ENCODE results near the gene CHD2.

CHD2 gene

GRCh38 chr15:93007994-93008393, 107.9 kb downstream of the CHD2 start:
- no peak overlapping the region for H3K4me3 ChIP-seq (ENCODE audit: low read depth, low read length)
- DNase-seq (ENCODE audit: low read depth), result no peak
- TF ChIP-seq, protein P1, sequence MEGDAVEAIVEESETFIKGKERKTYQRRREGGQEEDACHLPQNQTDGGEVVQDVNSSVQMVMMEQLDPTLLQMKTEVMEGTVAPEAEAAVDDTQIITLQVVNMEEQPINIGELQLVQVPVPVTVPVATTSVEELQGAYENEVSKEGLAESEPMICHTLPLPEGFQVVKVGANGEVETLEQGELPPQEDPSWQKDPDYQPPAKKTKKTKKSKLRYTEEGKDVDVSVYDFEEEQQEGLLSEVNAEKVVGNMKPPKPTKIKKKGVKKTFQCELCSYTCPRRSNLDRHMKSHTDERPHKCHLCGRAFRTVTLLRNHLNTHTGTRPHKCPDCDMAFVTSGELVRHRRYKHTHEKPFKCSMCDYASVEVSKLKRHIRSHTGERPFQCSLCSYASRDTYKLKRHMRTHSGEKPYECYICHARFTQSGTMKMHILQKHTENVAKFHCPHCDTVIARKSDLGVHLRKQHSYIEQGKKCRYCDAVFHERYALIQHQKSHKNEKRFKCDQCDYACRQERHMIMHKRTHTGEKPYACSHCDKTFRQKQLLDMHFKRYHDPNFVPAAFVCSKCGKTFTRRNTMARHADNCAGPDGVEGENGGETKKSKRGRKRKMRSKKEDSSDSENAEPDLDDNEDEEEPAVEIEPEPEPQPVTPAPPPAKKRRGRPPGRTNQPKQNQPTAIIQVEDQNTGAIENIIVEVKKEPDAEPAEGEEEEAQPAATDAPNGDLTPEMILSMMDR (conservative IDR thresholded peaks at IDR 0.05; ENCODE audit: low read depth, low read length), result no peak

DNA sequence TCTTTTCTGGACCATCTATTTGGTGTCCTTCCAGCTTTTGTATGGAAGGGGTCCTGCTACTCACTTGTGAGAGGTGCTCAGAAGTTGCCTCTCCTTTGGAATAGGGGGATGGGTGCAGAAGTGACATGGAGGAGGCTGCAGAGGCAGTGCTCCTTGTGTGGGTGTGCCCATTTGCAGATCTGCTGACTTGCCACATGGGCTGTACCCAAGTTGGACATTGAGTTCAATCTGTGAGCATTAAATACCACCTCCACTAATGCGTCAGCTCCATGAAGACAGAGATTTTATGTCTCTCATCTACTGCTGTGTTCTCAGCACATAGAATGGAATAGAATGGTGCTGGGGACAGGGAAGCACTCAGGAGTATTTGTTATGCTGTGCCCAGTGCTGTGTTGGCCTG, 112.7 kb downstream of the CHD2 start:
- TF ChIP-seq, protein P1 (conservative IDR thresholded peaks at IDR 0.05; ENCODE audit: low read depth, low read length), result no peak
- H3K4me3 ChIP-seq (ENCODE audit: low read depth, low read length), result no peak overlapping the region
- no peak for DNase-seq (ENCODE audit: low read depth)

DNA sequence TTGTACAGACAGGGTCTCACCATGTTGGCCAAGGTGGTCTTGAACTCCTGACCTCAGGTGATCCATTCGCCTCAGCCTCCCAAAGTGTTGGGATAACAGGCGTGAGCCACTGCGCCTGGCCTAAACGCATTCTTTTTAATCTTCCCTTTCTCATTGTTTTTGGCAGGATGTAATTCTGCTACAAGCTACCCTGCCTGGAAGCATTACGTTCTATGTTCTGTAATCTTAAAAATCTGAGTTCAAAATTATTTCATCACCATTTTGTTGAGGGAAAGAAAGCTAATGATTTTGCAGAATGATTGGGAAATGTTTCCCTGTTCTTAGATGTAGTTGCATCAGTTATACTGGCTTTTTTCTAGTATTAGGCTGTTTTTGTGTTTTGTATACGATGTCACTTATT, 117.4 kb downstream of the CHD2 start:
- TF ChIP-seq, protein P1 (conservative IDR thresholded peaks at IDR 0.05; ENCODE audit: low read depth, low read length), result no peak
- no peak overlapping the region for H3K4me3 ChIP-seq (ENCODE audit: low read depth, low read length)
- DNase-seq (ENCODE audit: low read depth), result peak; percentile 36

- peak; percentile 41 for DNase-seq (ENCODE audit: low read depth)
- TF ChIP-seq, protein P1 (conservative IDR thresholded peaks at IDR 0.05; ENCODE audit: low read depth, low read length), result peak; percentile 57
- no peak overlapping the region for H3K4me3 ChIP-seq (ENCODE audit: low read depth, low read length)
Observed at GRCh38 chr15:93018574-93018973, 118.5 kb downstream of the CHD2 start.

GRCh38 chr15:93019090-93019489, 119.0 kb downstream of the CHD2 start:
- no peak overlapping the region for H3K4me3 ChIP-seq (ENCODE audit: low read depth, low read length)
- no peak for DNase-seq (ENCODE audit: low read depth)
- TF ChIP-seq, protein P1 (conservative IDR thresholded peaks at IDR 0.05; ENCODE audit: low read depth, low read length), result no peak

DNA sequence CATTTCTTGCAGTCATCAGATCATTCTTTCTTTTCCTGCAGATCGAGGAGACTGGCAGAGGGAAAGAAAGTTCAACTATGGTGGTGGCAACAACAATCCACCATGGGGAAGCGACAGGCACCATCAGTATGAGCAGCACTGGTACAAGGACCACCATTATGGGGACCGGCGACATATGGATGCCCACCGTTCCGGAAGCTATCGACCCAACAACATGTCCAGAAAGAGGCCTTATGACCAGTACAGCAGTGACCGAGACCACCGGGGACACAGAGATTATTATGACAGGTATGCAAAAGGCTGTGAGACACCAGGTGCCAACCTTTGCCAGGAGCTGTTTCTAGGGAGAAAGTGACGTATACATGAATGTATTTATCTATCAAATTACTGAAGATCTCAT, 119.8 kb downstream of the CHD2 start:
- DNase-seq (ENCODE audit: low read depth), result no peak
- no peak overlapping the region for H3K4me3 ChIP-seq (ENCODE audit: low read depth, low read length)
- TF ChIP-seq, protein P1 (conservative IDR thresholded peaks at IDR 0.05; ENCODE audit: low read depth, low read length), result no peak

DNA sequence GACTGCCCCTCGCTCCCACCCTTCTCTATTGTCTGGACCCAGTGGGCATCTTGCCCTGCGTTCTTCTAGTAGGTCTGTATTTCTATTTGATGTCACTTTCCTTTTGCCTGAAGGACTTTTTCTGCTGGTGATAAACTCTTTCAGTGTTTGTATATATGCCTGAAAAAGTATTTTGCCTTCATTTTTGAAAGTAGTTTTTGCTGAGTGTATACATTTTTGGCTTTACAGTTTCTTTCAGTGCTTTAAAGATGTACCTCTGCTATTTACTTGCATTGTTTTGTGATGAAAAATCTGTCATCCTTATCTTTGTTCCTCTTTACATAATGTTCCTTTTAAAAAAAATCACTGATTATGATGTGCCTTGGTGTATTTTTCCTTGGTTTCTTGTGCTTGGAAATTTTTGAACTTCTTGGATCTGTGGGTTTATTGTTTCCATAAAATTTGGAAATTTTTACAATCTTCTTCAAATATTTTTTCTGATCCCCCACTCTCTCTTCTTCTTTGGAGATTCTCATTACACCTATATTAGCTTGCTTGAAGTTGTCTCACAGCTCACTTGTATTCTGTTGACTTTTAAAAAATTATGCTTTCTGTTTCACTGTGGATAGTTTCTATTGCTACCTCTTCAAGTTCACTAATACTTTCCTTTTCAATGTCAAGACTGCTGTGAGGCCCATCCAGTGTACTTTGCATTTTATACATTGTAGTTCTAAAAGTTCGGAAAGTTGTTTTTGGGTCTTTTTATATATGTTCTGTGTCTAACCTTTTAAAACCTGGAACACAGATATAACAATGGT, 121.0 kb downstream of the CHD2 start:
- no peak for DNase-seq (ENCODE audit: low read depth)
- H3K4me3 ChIP-seq (ENCODE audit: low read depth, low read length), result no peak overlapping the region
- TF ChIP-seq, protein P1 (conservative IDR thresholded peaks at IDR 0.05; ENCODE audit: low read depth, low read length), result no peak

Measured in choroid plexus epithelial cell (primary cell).